HG03469 (cell line): Measurements from ENCODE around the gene GLRB.
"Not testable (repeated sequence)": the region's sequence is repeated elsewhere in the genome, so short reads cannot be mapped to it uniquely, and the experiment has no call there.

Source experiments
- ATAC-seq: cut with Tn5 transposase; IDR thresholded peaks from one replicate; pipeline ENCODE4 v1.9.1; 2021; ENCODE audit warnings: mild to moderate bottlenecking, moderate library complexity, moderate number of reproducible peaks; ENCODE audit not compliant: unreplicated experiment

Gene GLRB

DNA sequence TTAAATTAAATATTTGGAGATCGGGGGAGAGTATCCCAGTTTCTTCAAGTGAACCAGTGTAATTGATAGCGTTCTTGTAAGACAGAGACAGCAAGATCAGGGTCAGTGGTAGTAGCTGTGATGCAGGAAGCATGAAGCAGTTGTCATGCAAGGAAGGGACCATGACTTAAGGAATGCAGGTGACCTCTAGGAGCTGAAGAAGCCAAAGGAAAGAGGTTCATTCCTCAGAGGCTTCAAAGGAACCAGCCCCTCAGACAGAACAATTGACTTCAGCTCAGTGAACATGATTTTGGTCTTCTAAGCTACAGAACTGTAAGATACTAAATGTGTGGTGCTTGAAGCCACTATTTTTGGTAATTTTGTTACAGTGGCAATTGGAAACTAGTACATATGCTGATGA is 51.6 kb downstream of the GLRB start:
- ATAC-seq, result no peak

GRCh38 chr4:157128395-157128794 is 52.4 kb downstream of the GLRB start:
- no peak for ATAC-seq

GRCh38 chr4:157141976-157142375 is 66.0 kb downstream of the GLRB start:
- no peak for ATAC-seq

DNA sequence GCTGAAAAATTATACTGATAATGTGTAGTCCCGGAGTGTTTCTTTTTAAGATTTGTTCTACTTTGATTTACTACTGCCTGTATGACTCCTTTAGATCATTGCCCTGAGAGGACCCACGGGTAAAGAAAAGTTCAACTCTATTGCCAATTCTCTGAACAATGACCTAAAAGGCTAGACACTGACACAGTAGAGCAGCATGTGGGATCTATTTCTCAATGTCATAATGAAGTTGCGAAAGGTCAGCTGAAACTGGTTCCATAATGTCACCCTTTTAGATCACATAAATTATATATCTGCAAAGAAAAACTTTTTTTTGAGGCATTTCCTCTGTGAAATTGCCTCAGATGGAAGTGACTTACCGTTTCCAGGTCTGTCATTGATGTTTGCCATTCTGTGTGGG is 67.4 kb downstream of the GLRB start:
- ATAC-seq, result no peak

GRCh38 chr4:157151711-157152110 is 75.8 kb downstream of the GLRB start:
- no peak for ATAC-seq

DNA sequence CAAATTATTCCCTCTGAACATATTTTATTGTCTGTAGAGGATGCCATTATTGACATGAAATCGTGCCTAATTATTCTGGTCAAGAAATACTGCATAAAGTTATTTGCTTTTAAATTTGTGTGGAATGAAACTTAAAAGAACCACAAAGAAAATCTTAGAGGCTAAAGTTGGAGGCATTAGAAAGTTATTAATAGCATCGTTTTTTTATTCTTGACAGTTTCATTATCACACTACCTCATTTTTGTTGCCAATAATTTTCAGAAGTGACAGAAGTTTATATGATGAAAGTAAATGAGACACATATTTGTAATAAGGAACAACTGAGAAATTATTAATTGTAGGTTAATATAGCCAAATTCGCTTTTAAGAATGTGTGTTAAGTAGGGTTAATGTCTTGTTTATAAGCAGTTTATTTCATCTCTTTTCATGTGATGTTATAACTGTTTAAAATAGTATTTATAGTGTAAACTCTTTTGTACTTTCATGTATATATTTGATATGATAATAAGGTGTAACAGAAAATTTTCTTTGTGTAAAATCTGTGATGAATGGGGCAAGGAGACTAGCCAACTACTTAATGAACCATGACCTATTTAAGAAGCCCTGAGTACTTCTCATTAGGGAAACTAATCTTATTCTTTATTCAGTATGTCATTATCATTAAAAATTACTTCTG is 90.1 kb downstream of the GLRB start:
- ATAC-seq, result no peak

DNA sequence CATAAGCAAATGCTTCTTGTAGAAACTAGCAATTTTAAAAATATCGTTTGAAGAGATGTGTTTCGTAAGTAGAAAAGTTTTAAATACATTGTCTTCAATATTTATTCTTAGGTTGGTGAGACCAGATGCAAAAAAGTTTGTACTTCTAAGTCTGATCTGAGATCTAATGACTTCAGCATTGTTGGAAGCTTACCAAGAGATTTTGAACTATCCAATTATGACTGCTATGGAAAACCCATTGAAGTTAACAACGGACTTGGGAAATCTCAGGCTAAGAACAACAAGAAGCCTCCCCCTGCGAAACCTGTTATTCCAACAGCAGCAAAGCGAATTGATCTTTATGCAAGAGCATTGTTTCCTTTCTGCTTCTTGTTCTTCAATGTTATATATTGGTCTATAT is 94.4 kb downstream of the GLRB start:
- ATAC-seq, result no peak

DNA sequence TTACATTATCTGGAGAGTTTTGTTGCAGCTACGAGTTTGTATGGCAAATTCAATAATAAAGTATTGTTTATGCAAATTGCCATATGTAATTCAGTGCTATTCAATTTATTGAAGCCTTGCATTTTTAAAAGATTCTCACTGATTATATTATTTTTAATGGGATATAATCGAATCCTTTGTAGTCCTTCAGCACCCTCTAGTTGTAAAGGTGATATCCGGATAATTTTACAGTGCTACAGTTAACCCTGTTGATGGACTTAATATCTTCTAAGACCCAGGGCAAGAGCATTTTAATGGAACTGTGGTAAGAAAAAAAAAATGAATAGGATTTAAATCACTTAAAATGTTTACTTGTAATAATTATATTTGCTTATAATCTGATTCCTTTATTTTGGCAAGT is 96.1 kb downstream of the GLRB start:
- no peak for ATAC-seq

DNA sequence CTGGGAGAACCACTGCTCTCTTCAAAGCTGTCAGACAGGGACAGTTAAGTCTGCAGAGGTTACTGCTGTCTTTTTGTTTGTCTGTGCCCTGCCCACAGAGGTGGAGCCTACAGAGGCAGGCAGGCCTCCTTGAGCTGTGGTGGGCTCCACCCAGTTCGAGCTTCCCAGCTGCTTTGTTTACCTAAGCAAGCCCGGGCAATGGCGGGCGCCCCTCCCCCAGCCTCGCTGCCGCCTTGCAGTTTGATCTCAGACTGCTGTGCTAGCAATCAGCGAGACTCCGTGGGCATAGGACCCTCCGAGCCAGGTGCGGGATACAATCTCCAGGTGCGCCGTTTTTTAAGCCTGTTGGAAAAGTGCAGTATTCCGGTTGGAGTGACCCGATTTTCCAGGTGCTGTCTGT is 104.3 kb downstream of the GLRB start:
- ATAC-seq, result not testable (repeated sequence)

DNA sequence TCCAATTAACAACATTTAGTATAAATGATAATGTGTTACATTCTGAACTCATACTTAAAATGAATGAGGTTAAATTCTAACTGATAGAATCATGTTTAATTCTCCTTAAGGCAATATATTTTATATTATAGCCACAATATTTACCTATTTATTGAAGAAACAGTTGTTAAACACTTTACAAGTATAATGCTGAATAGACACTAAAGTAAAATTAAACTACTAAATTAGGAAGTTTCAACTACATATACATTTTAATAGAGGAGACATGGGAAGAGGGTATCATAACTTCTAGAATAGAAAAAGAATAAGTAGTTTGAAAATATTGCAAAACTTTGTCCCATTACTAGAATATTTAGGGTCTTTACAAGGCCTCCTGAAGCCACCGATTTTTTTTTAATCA is 108.3 kb downstream of the GLRB start:
- no peak for ATAC-seq

GRCh38 chr4:157185363-157185762 is 109.4 kb downstream of the GLRB start:
- no peak for ATAC-seq

DNA sequence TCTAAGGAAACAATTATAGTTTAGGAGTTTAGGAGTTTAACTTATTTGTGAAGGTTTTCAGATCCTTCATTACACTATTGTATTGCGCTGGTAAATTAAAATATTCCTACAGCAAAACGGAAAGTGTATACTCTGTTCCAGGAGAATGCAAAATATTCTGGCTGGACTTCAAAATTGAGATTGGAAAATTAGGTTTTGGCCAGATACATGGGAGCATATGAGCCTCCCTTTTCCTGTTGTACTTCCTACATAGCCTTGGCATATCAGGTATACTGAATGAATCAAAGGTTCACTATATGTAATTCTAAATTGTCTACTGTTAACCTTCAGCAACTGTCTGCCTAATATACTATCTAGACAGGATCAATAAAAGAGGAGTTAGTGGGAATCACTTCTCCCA is 119.4 kb downstream of the GLRB start:
- no peak for ATAC-seq

- no peak for ATAC-seq
Observed at GRCh38 chr4:157196046-157196445, 120.1 kb downstream of the GLRB start.

GRCh38 chr4:157204634-157205244 is 128.8 kb downstream of the GLRB start:
- ATAC-seq, result no peak

- ATAC-seq, result no peak
Observed at GRCh38 chr4:157217708-157218107, 141.8 kb downstream of the GLRB start.

- ATAC-seq, result no peak
Observed at GRCh38 chr4:157219711-157220370, 143.9 kb downstream of the GLRB start.

GRCh38 chr4:157220371-157220881 is 144.5 kb downstream of the GLRB start, which contains the start of gene GRIA2:
TSS of gene GRIA2 (plus strand) at chr4:157220728. CDS start at chr4:157221043, 315 bp downstream.
- ATAC-seq, result no peak

GRCh38 chr4:157221426-157221894 is 145.5 kb downstream of the GLRB start:
- no peak for ATAC-seq
